PFSK-1 (cell line): ENCODE results near the gene RAPSN.

Experiments used
- FOXP2 ChIP-seq: optimal IDR thresholded peaks from 2 replicates; pipeline ENCODE3; 2011; ENCODE audit warnings: borderline replicate concordance, control low read depth, inconsistent platforms; ENCODE audit not compliant: insufficient read depth; ENCODE audit errors: extremely low read length, extremely low read depth
- POLR2AphosphoS5 ChIP-seq: IDR thresholded peaks from 2 replicates; pipeline ENCODE4 v1.6.1; 2012; ENCODE audit warnings: low read depth, mild to moderate bottlenecking, control low read depth, low read length, moderate library complexity
- REST ChIP-seq, 2 experiments: IDR thresholded peaks; 2 replicates each; pipeline versions ENCODE4 v1.6.1 to v1.8.0; 2011 to 2012; ENCODE audit warnings: low read depth in 2 of 2, low read length in 2 of 2, control low read depth in 1 of 2, inconsistent platforms in 1 of 2, mild to moderate bottlenecking in 1 of 2, moderate library complexity in 1 of 2; ENCODE audit not compliant: insufficient read depth in 1 of 2
- SIN3A ChIP-seq: IDR thresholded peaks from 2 replicates; pipeline ENCODE4 v1.6.1; 2012; ENCODE audit warnings: mild to moderate bottlenecking, low read length, moderate library complexity, borderline replicate concordance; ENCODE audit not compliant: insufficient read depth
- TAF1 ChIP-seq: IDR thresholded peaks from 2 replicates; pipeline ENCODE4 v1.6.1; 2012; ENCODE audit warnings: low read length, control low read depth, borderline replicate concordance; ENCODE audit not compliant: insufficient read depth

The RAPSN gene

GRCh38 chr11:47413351-47413750, 35.6 kb downstream of the RAPSN start:
- TF ChIP-seq POLR2AphosphoS5 (no peak), TAF1 (no peak), REST (IDR thresholded peaks at IDR 0.05; ENCODE audit: insufficient read depth in 1 of 2, low read depth in 2 of 2, low read length in 2 of 2) (no peak), FOXP2 (no peak), SIN3A (no peak)

GRCh38 chr11:47411884-47412746, 36.8 kb downstream of the RAPSN start:
- no peak for TF ChIP-seq FOXP2
- no peak for TF ChIP-seq SIN3A
- no peak for TF ChIP-seq POLR2AphosphoS5

GRCh38 chr11:47410370-47411264, 38.3 kb downstream of the RAPSN start:
- TF ChIP-seq SIN3A (no peak), TAF1 (no peak), POLR2AphosphoS5 (no peak), FOXP2 (no peak), REST (IDR thresholded peaks at IDR 0.05; ENCODE audit: insufficient read depth in 1 of 2, low read depth in 2 of 2, low read length in 2 of 2) (no peak)

GRCh38 chr11:47409440-47410369, 39.2 kb downstream of the RAPSN start:
- no peak for TF ChIP-seq REST (IDR thresholded peaks at IDR 0.05; ENCODE audit: insufficient read depth in 1 of 2, low read depth in 2 of 2, low read length in 2 of 2)
- TF ChIP-seq POLR2AphosphoS5 = no peak
- TF ChIP-seq SIN3A = no peak
- no peak for TF ChIP-seq TAF1
- TF ChIP-seq FOXP2 = no peak
